ENCODE results near the gene ILRUN.
"Not testable (repeated sequence)": the region's sequence is repeated elsewhere in the genome, so short reads cannot be mapped to it uniquely, and the experiment has no call there.

Gene ILRUN

GRCh38 chr6:34696189-34696738, 303 bp downstream of the ILRUN start:
- DNase-seq = no peak

GRCh38 chr6:34695729-34696188, 808 bp downstream of the ILRUN start:
- no peak for DNase-seq

GRCh38 chr6:34692280-34692679, 4.3 kb downstream of the ILRUN start:
- DNase-seq = no peak

- no peak for DNase-seq
Measured at GRCh38 chr6:34689742-34690141, 6.8 kb downstream of the ILRUN start.

GRCh38 chr6:34688956-34689355, 7.6 kb downstream of the ILRUN start:
- no peak for DNase-seq

GRCh38 chr6:34684919-34685318, 11.6 kb downstream of the ILRUN start:
- DNase-seq = no peak

- no peak for DNase-seq
Measured at GRCh38 chr6:34684364-34684763, 12.2 kb downstream of the ILRUN start.

- DNase-seq = no peak
Measured at GRCh38 chr6:34680802-34681515, 15.6 kb downstream of the ILRUN start.

- not testable (repeated sequence) for DNase-seq
Measured at GRCh38 chr6:34680313-34680712, 16.3 kb downstream of the ILRUN start.

GRCh38 chr6:34679552-34680253, 16.9 kb downstream of the ILRUN start:
- DNase-seq = no peak

- DNase-seq = no peak
Measured at GRCh38 chr6:34676140-34676539, 20.4 kb downstream of the ILRUN start.

GRCh38 chr6:34674930-34675329, 21.6 kb downstream of the ILRUN start:
- DNase-seq = not testable (repeated sequence)

- no peak for DNase-seq
Measured at GRCh38 chr6:34674268-34674639, 22.3 kb downstream of the ILRUN start.

GRCh38 chr6:34673064-34673463, 23.5 kb downstream of the ILRUN start:
- no peak for DNase-seq

GRCh38 chr6:34672657-34673043, 23.9 kb downstream of the ILRUN start:
- no peak for DNase-seq

GRCh38 chr6:34671801-34672656, 24.5 kb downstream of the ILRUN start:
- DNase-seq = no peak

- no peak for DNase-seq
Measured at GRCh38 chr6:34671367-34671766, 25.2 kb downstream of the ILRUN start.

GRCh38 chr6:34668799-34669198, 27.8 kb downstream of the ILRUN start:
- DNase-seq = not testable (repeated sequence)

GRCh38 chr6:34667481-34668238, 28.9 kb downstream of the ILRUN start:
- DNase-seq = no peak

GRCh38 chr6:34665019-34665418, 31.5 kb downstream of the ILRUN start:
- no peak for DNase-seq

GRCh38 chr6:34664256-34664971, 32.2 kb downstream of the ILRUN start:
- no peak for DNase-seq

- DNase-seq = no peak
Measured at GRCh38 chr6:34663831-34664255, 32.7 kb downstream of the ILRUN start.
